ENCODE results near the gene IVD. TPM values are rescaled to one million over a fixed set of nuclear protein-coding genes. Genes with fewer than 3 reads are reported as not detected.
"Not testable (repeated sequence)": the region's sequence is repeated elsewhere in the genome, so short reads cannot be mapped to it uniquely, and the experiment has no call there.

The IVD gene
- total RNA-seq, 1 experiment from 2014 or later = 27.2 TPM

GRCh38 chr15:40453941-40454340, 48.3 kb downstream of the IVD start:
- not testable (repeated sequence) for DNase-seq (ENCODE audit: extremely low read depth, low read depth)

GRCh38 chr15:40454904-40455391, 49.4 kb downstream of the IVD start:
- no peak for DNase-seq (ENCODE audit: extremely low read depth, low read depth)

- no peak for DNase-seq (ENCODE audit: extremely low read depth, low read depth)
Observed at GRCh38 chr15:40456299-40456712, 50.7 kb downstream of the IVD start.

- no peak for DNase-seq (ENCODE audit: extremely low read depth, low read depth)
Observed at GRCh38 chr15:40456738-40457137, 51.1 kb downstream of the IVD start.

GRCh38 chr15:40458495-40459371, 53.1 kb downstream of the IVD start:
- no peak for DNase-seq (ENCODE audit: extremely low read depth, low read depth)

GRCh38 chr15:40459391-40460015, 53.9 kb downstream of the IVD start:
- no peak for DNase-seq (ENCODE audit: extremely low read depth, low read depth)

- no peak for DNase-seq (ENCODE audit: extremely low read depth, low read depth)
Observed at GRCh38 chr15:40460404-40460803, 54.8 kb downstream of the IVD start.

- no peak for DNase-seq (ENCODE audit: extremely low read depth, low read depth)
Observed at GRCh38 chr15:40461958-40462357, 56.4 kb downstream of the IVD start.

- DNase-seq (ENCODE audit: extremely low read depth, low read depth) = no peak
Observed at GRCh38 chr15:40463279-40463678, 57.7 kb downstream of the IVD start.

- no peak for DNase-seq (ENCODE audit: extremely low read depth, low read depth)
Observed at GRCh38 chr15:40463886-40464545, 58.4 kb downstream of the IVD start.

GRCh38 chr15:40464595-40465185, 59.1 kb downstream of the IVD start:
- DNase-seq (ENCODE audit: extremely low read depth, low read depth) = no peak

- no peak for DNase-seq (ENCODE audit: extremely low read depth, low read depth)
Observed at GRCh38 chr15:40465939-40466338, 60.3 kb downstream of the IVD start.

GRCh38 chr15:40466426-40467260, 61.0 kb downstream of the IVD start:
- no peak for DNase-seq (ENCODE audit: extremely low read depth, low read depth)

- no peak for DNase-seq (ENCODE audit: extremely low read depth, low read depth)
Observed at GRCh38 chr15:40467261-40467615, 61.6 kb downstream of the IVD start.

- DNase-seq (ENCODE audit: extremely low read depth, low read depth) = no peak
Observed at GRCh38 chr15:40468898-40469331, 63.3 kb downstream of the IVD start.

- no peak for DNase-seq (ENCODE audit: extremely low read depth, low read depth)
Observed at GRCh38 chr15:40469776-40470390, 64.3 kb downstream of the IVD start.

- DNase-seq (ENCODE audit: extremely low read depth, low read depth) = no peak
Observed at GRCh38 chr15:40470423-40471104, 65.0 kb downstream of the IVD start, which contains the start of gene CHST14. Gene CHST14, plus strand, starts transcription at chr15:40470984. Its CDS starts 230 bp downstream, at chr15:40471214.
